HG03354 (cell line): Measurements from ENCODE around the gene TDRD5.

Experiments used
- ATAC-seq: cut with Tn5 transposase; IDR thresholded peaks from one replicate; pipeline ENCODE4 v1.9.1; 2021; ENCODE audit warnings: mild to moderate bottlenecking; ENCODE audit not compliant: unreplicated experiment, poor library complexity, severe bottlenecking

TDRD5 gene, protein sequence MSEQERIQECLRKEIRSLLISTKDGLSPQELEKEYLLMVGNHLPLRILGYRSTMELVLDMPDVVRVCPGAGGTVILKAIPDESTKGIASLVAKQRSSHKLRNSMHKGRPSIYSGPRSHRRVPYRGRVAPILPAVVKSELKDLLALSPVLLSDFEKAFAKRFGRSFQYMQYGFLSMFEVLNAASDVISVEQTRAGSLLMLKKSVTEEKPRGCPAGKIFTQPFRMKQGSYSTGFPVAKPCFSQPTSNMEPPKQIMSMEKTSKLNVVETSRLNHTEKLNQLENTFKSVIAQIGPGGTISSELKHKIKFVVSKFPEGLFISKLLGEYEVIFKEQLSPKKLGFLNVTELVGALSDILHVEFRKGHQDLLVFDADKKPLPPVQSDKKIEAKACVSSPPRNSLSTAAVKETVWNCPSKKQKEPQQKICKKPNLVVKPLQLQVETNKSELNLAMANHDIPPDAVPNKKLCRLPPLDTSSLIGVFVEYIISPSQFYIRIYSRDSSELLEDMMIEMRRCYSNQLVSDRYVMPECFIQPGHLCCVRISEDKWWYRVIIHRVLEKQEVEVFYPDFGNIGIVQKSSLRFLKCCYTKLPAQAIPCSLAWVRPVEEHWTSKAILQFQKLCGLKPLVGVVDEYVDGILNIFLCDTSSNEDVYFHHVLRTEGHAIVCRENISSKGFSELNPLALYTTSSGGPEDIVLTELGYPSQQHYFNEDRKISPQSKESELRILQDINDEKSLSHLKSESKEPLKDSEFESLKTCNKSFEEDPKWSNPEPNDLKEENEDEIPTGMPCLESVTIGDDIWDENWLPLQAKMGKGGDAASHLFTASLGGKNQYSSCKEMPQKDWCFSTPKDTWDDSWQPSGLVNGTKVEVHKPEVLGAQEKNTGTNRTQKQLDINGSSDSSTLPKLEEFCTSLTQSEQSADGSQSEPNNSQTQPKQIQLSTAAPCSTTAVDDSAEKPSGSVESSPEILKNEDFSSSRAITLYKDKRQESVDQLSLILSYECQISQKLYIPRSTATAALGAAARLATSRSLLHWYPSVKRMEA

DNA sequence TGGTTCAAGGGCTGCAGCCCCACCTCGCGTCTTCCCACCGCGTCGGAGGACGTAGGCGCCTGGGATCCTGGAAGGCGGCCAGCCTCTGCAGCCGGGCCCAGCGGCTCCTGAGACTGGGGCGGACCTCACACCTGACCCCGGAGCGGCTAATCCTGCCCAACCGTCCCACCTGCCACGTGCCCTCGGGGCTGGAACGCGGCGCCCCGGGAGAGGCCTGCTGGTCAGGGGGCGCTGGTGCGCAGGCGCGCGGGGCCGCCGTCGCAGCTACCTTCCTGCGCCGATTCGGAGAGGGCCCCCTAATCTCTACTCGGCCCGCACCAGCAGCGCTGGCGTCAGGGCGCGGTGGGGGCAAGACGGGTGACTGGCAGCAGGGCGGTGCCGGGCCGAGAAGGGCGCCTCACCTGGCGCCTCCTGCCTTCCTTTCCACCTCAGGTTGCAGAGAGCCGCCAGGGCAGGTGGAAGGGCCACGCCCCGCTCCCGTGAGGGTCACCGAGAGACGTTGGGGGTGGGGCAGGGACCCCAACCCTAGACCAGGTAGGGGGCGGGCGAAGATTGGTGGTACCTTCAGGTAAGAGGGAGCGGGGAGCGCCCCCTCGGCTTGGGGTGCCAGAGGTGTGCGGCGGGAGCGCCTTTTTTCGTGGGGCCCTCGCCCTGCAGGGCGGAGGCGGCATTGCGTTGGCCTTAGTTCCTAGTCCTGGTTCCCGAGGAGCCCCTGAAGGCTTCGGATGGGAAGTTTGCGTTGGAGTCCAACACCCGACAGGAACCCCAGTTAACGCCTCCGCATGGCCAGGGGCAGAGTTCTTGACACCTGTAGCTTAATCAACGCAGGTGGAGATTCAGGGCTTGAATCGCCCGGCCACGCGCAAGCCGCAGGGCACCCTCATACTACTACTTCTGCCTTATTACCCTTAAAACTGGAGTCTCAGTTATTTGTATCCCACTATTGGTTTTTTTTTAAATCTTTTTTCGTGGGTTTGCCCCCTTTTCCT is at the start of gene TDRD5:
TDRD5 (plus strand) TSS at position 241 of the 989 bp plus-strand sequence. CDS start 784 bp downstream, outside the sequence.
- no peak for ATAC-seq

DNA sequence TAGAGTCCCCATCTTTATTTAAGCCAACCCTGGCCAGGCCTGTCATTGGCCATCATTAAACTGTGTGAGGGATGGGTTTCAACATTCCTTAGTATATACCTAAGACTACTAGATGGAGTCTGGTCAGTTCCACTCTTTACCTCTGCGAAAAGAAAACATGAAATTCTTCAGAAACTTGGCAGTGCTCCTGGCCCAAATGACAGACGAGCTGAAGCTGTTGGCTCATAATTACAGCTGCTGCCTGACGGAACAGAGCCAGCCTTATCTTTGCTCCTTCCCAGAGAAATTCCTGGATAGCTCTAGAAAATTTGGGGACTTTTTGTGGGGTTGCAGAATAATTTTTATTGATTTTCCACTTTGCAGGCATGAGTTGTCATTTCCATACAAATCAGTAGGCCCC is 46.3 kb upstream of the TDRD5 start:
- no peak for ATAC-seq

DNA sequence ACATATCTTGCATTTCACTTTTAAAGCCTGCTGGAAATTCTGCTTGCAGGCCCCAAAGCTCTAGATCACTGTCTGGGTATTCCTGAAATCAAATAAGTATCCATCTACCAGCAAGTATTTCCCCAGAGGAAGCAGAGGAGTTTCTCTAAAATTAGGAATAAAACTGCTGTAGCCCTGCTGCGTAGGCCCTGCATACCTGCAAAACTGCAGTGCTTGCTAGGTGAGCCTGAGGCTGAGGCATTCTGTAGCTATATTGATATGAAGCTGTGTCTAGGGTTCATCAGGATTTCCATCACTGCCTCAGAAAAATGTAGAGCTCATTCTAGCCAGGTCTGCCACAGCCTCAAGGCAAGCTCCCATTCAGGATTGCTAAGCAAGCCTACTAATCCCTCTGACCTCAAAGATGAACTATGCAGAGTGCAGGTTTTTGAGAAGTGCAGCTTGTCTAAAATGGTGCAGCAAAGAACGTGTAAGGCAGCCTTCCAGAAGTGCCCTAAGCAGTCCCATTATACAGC is 44.6 kb upstream of the TDRD5 start:
- no peak for ATAC-seq

DNA sequence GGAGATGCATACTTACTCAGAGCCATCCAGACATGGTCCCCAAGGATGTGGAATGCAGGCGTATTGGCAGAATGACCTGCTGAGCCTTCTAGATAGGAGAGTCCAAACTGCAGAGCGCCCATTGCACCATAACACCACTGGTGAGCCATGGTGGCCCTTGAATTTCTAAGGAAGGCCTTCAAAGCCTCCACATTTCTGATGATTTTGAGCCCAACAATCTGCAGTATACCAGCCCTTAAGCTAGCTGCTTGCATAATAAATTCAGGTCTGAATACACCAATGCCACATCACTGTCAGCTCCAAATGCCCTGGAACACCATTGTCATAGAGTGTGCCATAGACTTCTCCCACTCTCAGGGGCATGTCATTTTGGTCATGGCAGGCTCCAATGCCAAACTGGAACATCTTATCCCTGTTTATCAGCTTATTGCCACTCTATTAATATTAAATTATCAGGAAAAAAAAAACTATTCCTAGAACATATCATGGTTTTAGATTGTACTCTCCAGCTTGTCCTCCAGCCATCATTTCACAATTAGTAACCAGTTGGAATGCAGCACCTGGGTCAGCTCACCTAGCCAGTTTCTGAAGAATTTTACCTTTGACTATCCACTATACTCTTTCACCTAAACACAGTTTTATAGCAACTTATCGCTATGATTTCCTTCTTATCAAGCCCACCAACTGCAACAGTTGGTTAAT is 42.8 kb upstream of the TDRD5 start:
- ATAC-seq, result no peak

DNA sequence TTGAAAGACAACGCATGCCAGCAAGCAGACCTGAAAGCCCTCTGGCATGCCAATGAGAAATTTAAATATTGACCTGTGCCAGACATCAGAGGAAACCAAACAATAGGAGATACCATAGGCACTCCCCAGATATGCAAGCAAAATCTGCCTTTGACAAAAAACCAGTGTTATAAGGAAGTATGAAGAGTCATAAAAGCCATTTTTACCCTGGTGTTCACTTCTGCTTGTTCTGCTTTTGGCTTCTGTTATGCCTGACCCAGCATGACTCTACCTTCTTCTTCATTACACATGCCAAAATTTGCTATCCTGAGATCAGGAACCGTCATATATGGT is 42.3 kb upstream of the TDRD5 start:
- ATAC-seq, result no peak

DNA sequence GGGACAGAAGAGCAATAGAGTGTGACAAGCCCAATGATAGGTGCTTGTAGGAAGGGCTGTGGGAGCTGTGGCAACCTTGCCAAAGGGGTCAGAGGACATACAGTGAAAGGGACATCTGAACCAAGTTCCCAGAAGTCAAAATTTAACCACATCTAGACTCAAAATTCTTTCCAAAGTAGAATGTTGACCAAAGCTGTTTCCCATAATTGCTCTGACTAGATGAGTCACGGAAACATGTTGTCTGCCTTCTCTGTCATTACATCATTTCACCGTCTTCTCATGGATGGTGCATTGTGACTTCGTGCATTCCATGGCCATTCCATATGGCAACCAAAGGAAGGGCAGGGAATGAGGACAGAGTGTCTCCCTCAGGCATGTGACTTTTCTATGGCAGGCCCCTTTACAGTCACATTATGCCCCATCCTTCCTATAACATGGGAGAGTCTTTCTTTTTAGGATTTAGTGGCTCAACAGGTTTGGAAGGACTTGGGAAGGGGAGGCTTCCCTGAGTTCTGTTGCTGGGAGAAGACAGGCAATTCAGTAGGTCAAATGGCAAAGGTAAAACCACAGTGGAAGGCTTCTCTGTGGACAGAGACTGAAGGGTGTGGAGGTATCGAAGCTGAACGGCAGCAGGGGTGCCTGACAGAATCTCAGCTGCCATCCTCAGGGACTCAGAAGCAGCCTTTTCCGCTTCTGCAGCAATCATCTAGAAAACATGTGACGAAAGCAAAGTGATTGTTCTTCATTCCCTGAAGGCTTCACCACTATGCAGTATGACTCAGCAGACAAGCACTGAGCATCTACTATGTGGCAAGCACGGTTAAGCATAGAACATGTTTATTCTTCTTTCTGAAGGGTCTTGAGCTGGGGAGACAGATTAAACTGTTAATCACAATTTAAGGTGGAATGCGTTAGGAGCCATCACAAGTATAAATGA is 40.6 kb upstream of the TDRD5 start:
- ATAC-seq, result no peak

DNA sequence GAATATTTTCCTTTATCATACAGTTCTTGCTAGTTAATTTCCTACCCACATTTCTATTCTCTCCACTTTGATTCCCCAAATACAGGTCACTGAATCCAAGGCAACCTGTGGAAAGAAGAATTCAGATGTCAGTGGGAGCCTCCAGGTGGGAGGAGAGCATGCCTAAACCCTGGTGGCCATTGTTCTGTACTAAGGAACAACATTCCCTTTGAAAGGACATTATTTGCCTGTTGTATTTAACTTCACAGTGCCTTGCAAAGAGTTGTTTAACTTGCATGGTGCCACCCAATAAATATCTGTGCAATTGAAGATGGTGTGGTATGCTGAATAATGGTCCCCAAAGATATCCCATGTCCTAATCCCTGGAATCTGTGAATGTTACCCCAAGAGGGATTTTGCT is 37.2 kb upstream of the TDRD5 start:
- no peak for ATAC-seq

DNA sequence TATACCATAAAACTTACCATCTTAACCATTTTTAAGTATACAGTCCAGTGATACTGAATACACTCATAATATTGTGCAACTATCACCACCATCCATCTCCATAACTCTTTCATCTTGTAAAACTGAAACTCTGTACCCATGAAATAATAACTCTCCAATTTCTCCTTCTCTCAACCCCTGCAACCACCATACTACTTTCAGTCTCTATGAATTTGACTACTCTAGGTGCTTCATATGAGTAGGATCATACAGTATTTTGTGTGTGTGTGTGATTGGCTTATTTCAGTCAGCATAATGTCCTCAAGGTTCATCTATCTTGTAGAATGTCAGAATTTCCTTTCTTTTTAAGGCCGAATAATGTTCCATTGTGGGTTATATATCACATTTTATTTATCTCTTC is 33.6 kb upstream of the TDRD5 start:
- ATAC-seq, result no peak

DNA sequence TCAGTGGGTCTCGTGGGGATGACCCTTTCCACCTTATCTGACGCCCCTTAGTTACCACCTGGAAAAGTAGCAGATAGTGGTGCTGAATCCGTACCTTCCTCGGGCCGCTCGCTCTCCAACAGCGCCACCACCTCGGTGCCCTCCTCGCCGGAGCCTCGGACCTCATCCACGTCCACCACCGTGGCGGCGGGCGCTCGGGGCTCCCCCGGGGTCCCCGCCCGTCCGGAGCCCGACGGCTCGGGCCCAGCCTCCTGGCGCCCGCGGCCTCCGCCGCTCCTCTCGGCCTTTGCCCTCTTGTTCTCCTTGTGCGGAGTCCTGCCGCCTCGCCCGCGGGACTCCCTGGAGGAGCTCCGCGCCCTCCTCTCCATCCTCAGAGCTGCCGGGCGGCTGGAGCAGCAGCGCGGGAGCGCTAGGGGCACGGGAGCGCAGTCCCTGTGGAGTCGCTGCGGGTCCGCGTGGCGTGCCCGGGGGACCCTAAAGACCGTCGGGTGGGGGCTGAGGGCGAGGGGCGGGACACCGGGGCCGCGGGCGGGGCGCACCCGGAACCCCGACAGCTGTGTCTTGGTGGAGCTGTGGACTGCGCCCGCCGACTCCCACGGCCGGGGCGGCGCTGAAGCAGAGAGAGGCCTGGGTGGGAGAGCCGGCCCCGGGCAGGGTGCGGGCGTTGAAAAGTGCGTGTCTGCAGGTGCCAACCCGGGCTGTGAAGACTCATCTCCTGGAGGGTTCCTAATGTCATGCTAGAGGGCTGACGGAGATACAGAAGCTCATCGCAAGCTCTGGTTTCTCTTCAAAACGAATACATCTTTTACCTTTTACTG is 15.9 kb upstream of the TDRD5 start, which contains the start of gene NPHS2:
NPHS2 (minus strand) TSS at position 452 of the 818 bp plus-strand sequence; CDS start at position 368, 84 bp downstream.
- no peak for ATAC-seq

DNA sequence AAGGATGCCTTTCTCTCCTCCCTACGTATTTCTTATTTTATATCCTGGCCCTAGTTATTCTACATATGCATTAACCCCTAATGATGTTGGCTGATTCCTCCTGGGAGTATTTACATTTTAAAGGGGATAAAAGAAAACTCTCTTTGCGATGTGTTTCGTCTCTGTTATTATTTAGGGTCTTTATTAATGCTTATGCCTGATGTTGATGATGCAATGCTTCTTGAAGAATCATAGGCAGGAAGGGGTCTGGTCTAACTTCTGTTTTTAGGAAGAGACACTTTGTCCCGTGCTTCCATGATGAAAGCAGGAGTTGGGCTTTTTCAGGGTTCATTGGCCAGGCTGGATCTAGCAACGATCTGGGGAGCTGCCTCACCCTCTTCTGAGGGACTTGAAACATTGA is 15.1 kb upstream of the TDRD5 start:
- ATAC-seq, result no peak

DNA sequence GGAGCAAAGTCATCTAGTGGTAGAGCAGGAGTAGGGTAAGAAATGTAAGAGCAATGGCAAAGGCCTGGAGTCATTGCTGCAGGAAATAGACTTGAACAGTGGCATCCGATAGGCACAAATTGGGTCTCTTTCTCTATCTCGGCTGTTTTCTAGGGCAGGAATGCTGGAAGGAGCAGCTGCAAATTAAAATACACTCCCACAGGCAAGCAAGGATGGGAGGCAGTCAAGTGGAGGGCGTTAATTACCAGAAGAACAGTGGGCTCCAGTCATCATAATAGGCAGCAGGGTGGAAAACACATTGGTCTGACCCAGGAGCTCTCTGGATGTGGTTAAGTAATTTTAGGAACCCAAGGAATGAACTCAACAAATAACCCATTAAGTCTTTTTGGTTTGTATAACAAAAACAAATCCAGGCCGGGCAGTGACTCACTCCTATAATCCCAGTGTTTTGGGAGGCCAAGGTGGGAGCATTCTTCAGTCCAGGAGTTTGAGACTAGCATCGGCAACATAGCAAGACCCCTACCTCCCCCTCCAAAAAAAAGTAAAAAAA is 7.8 kb upstream of the TDRD5 start:
- no peak for ATAC-seq

DNA sequence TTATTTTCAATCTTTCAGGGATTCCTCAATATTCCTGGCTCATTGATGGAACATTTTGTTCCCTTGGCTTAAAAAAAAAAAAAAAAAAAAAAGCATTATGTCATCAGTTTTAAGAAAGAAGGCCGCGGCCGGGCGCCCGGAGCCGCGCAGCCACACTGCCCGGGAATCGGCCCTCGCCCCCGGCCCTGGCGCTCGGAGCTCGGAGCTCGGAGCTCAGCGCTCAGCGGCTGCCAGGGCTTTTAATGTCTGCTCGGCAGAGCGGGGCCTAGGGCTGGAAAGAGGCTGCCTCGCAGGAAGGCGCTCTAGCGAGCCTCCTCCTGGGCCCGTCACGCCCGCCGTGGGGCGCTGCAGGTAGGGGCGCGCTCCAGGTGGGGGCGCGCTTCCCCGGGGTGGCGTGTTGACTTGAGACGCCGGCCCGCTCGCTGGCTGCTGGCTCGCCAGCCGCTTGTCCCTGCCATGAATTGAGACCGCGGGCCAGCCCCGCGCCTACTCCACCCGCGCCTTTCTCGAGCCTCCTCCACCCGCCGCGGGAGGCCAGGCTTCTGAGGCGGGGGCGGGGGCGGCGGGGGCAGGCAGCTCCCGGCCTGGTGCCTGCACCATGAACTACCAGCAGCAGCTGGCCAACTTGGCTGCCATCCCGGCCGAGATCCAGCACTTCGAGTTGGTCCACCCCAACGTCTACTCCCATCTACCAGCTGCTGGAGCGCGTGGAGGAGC is 5.4 kb upstream of the TDRD5 start:
- ATAC-seq, result no peak

DNA sequence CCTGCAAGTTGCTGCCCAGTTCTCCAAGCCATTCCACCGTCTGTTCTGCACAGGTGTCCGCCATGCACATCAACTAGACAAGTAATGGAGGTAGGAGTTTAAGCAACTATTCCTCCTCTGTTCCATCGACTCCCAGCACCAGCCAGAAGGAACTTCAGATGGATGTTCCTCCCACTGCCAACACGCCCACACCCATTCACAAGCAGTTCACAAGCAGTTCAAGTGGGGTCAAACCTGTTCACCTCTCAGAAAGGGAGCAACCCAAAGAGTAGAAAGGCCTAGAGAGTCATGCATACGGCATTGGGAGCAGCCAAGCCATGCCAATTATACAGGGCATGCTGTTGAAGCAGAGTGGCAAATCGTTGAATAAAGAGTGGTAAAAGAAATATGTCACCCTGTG is 4.3 kb upstream of the TDRD5 start:
- ATAC-seq, result no peak

DNA sequence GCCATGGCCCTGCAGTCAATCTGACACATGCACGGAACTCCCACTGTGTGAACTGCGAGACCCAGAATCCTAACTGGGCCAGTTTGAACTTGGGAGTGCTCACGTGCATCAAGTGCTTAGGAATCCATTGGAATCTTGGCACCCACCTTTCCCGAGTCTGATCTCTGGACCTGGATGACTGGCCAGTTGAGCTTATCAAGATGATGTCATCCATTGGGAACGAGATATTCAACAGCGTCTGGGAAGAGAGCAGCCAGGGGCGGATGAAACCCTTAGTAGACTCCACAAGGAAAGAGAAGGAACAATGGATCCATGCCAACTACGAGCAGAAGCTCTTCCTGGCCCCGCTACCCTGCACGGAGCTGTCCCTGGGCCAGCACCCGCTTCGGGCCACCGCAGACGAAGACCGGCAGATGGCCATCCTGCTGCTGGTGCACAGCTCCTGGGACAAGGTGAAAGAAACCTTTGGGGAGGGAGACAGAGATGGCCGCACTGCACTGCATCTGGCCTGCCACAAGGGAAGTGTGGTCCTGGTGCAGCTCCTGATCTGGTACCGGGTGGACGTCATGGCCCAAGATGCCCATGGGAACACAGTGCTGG is 3.1 kb upstream of the TDRD5 start:
- ATAC-seq, result no peak

DNA sequence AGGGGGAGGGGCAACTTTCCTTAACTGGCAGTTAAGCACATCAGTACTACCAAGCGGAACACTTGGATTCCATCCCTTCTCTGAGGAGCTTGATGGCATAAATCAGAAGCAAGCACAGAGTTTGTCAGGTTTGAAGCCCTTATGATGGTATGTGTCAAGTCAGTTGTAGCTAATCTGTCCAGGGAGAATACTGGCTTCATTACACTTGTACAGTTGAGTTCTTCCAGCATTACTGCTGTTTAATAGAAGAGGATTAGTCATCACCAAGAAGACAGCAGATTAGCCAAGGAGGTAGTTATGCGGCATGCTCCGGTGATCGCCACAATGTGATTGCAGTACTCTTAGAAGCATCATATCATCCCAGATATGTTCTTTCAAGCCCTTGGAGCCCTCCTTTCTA is 2.1 kb upstream of the TDRD5 start:
- ATAC-seq, result no peak

DNA sequence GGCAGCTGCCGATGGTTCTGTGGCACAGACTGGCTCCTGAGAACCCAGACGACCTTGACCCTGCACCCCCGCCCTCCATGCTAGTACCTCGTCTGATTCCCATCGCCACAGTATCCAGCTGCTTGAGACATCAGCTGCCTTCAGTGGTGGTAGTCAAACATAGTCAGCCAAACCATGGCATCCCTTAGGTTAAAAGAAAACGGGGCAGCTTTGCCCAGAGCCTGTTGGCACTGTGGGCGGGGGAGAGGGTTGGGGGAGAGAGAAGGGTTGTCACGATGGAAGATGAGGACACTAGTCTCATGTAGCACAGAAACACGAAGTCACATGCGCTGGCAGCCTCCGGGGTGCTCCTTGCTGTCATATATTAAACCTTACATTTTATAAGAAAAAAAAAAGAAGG is 961 bp upstream of the TDRD5 start:
- ATAC-seq, result no peak
